AG10803 (cell line): Measurements from ENCODE around the gene ZNF578.
A peak's percentile ranks its signal among the peaks of the same experiment; 100 is the strongest.
"Not testable (repeated sequence)": the region's sequence is repeated elsewhere in the genome, so short reads cannot be mapped to it uniquely, and the experiment has no call there.

ENCODE experiments used
- DNase-seq: peaks from one replicate; pipeline ENCODE4 v3.0.0; 2010; ENCODE audit warnings: low read depth
- H3K4me3 ChIP-seq: 2 replicates; pipeline ENCODE4 v1.5.1; 2011; ENCODE audit warnings: mild to moderate bottlenecking, low read length, control low read depth
- CTCF ChIP-seq: conservative IDR thresholded peaks from 2 replicates; pipeline ENCODE4 v1.5.1; 2011; ENCODE audit warnings: mild to moderate bottlenecking, low read length, control low read depth, inconsistent platforms

The ZNF578 gene

DNA sequence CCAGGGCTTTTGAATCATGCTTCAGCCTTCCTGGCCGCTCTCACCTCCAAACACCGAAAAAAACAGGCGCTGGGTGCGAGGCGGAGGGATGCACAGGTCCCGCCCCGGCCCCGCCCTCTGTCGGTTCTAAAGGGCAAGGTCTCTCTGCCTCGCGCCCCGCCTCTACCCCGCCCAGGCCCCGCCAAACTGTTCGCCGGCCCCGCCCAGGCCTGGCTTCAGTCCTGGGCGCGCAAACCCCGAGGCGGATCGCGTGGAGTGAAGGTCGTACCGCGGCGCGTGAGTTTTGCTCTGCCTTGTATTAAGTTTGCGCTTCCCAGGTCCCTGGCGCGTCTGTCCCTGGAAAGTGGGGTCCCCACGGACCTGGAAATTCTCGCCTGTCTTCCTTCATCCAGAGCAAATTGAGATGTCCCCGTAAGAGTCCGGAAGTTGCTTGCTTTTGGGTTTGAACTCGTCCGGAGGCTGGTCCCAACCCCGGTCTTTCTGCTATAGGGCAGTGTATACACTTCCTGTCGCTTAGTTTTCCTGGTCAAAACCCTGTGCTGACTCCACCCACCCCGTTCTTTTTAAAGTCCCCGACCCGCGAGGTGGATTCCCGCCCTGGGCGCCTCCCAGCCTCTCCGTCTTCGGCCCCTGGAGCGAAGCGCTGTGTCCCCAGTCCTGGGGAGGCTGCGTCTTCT, 82.6 kb downstream of the ZNF578 start:
- no peak; the same call in 1 of the 2 replicates for TF ChIP-seq CTCF
- peak; percentile 71 for DNase-seq
- H3K4me3 ChIP-seq: peak overlapping the region; percentile 76

GRCh38 chr19:52536448-52536800, 83.1 kb downstream of the ZNF578 start:
- no peak for TF ChIP-seq CTCF
- H3K4me3 ChIP-seq: peak overlapping the region; percentile 76
- peak; percentile 4 for DNase-seq

GRCh38 chr19:52538815-52539214, 85.5 kb downstream of the ZNF578 start:
- H3K4me3 ChIP-seq, DNase-seq: not testable (repeated sequence)

GRCh38 chr19:52541176-52541575, 87.8 kb downstream of the ZNF578 start:
- not testable (repeated sequence) for H3K4me3 ChIP-seq, DNase-seq

DNA sequence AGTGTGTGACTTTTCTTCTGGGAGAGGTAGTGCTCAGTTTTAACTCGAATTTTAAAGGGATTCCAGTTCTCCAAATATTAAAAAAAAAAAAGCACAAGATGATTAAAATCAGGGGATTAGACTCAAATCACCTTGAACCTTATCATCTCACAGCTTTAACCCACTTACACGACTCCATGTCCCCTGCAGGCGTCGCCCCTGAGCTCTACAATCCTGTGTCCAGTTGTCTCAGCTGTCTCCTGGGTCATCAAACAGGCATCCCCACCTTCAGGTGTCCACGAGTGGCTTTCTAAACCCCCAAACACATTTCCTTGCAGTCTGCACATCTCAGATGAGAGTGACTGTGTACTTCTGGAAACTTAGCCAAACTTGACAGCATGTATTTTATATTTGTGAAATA, 88.3 kb downstream of the ZNF578 start:
- no peak for DNase-seq
- no peak overlapping the region for H3K4me3 ChIP-seq
- TF ChIP-seq CTCF: no peak

DNA sequence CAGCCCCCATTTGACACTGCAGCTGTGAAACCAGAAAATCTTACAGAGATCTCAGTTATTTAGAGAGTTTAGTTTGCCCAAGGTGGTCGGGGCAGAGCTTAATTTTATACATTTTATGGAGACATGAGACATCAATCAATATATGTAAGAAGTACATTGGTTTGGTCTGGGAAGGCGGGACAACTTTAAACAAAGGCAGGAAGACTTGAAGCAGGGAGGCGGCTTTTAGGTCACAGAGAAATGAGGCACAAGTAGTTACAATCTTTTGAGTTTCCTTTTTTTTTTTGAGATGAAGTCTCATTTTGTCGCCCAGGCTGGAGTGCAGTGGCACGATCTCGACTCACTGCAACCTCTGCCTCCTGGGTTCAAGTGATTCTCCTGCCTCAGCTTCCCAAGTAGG, 89.2 kb downstream of the ZNF578 start:
- not testable (repeated sequence) for DNase-seq, H3K4me3 ChIP-seq

- no peak for TF ChIP-seq CTCF
- no peak overlapping the region for H3K4me3 ChIP-seq
- no peak for DNase-seq
Observed at GRCh38 chr19:52542984-52543664, 89.8 kb downstream of the ZNF578 start.

- H3K4me3 ChIP-seq: no peak overlapping the region
- DNase-seq: no peak
- TF ChIP-seq CTCF: no peak
Observed at GRCh38 chr19:52554216-52554971, 101.0 kb downstream of the ZNF578 start.
